Measurements from ENCODE around the gene AREL1. TPM values are rescaled to one million over a fixed set of nuclear protein-coding genes. Genes with fewer than 3 reads are reported as not detected.

AREL1 gene
- total RNA-seq, 1 experiment from 2014 or later: 44.7 TPM

DNA sequence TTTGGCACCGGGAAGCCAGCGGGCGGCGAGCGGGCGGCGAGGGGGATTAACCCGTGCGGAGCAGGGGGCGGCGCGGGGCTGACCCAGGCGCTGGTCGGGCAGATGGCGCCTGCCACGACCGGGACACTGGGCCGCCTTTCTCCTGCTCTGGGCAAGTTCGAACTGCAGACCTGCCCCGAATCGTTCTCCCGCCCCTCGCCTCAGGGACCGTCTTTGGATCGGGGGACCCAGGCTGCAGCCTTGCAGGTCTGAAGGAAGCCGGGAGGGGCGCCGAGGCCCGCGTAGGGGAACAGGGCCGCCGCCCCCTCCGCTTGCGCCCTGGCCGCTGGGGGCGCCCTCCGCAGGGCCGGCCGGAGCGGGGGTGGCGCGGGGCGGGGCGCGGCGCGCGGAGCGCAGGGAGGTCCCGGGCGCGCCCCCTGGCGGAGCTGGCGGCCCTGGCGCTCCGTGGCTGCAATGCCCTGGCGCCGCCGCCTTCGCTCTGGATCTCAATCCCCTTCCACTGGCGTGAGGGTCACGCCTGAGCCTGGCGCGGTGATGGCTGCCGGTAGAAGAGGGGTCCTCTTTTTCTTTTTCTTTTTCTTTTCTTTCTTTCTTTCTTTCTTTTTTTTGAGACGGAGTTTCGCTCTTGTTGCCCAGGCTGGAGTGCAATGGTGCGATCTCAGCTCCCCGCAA lies 100.4 kb downstream of the AREL1 start:
- H3K27ac ChIP-seq (ENCODE audit: low read length): peak overlapping the region; percentile 95
- in situ Hi-C loops (cut with HindIII; ENCODE audit: low pct_unique_long_range_greater_than_20kb, low sequenced_read_pairs) (no loop called here), intact Hi-C loops (cut with micrococcal nuclease; ENCODE audit: unreplicated experiment) (loop anchor here (10.0 kb wide), 1 partner anchor 72 kb away; no protein-coding TSS in a partner anchor)
- BruUV-seq (replicated peaks): no TSS peak
- H3K9me3 ChIP-seq (ENCODE audit: control insufficient read depth, insufficient read depth, low read depth, low read length): no peaks in the 10 kb centered on the region
- peak; percentile 34; the same call in 1 of the 2 replicates for TF ChIP-seq POLR2AphosphoS5 (IDR thresholded peaks at IDR 0.05; ENCODE audit: low read depth, low read length)
- TF ChIP-seq SIN3A (IDR thresholded peaks at IDR 0.05; ENCODE audit: borderline replicate concordance, insufficient read depth, low read depth, low read length): no peak
- TF ChIP-seq, protein P1, sequence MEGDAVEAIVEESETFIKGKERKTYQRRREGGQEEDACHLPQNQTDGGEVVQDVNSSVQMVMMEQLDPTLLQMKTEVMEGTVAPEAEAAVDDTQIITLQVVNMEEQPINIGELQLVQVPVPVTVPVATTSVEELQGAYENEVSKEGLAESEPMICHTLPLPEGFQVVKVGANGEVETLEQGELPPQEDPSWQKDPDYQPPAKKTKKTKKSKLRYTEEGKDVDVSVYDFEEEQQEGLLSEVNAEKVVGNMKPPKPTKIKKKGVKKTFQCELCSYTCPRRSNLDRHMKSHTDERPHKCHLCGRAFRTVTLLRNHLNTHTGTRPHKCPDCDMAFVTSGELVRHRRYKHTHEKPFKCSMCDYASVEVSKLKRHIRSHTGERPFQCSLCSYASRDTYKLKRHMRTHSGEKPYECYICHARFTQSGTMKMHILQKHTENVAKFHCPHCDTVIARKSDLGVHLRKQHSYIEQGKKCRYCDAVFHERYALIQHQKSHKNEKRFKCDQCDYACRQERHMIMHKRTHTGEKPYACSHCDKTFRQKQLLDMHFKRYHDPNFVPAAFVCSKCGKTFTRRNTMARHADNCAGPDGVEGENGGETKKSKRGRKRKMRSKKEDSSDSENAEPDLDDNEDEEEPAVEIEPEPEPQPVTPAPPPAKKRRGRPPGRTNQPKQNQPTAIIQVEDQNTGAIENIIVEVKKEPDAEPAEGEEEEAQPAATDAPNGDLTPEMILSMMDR (IDR thresholded peaks at IDR 0.05): peak; percentile 99
- H3K4me3 ChIP-seq (ENCODE audit: low read depth in 2 of 2, low read length in 2 of 2): peak overlapping the region; percentile 52 to 62
- POLR2A ChIA-PET: interaction anchor here (0.7 kb wide), 1 partner anchor 8 kb away, joined by 3 read pairs; no protein-coding TSS in a partner anchor
- CTCF ChIA-PET: interaction anchor here (0.7 to 0.8 kb wide), 2 partner anchors 28 to 40 kb away, joined by 3 to 5 read pairs; no protein-coding TSS in a partner anchor
- H3K36me3 ChIP-seq (ENCODE audit: control insufficient read depth, insufficient read depth, low read length): no peaks in the 10 kb centered on the region
- H3K4me1 ChIP-seq (ENCODE audit: control insufficient read depth, insufficient read depth, low read length): peaks cover 56% of the 10 kb centered on the region
- DNase-seq (ENCODE audit: low read depth, low spot score) (no peak), ATAC-seq (peak; percentile 75)
- no peaks in the 10 kb centered on the region for H3K27me3 ChIP-seq (ENCODE audit: control insufficient read depth, insufficient read depth, low read length)

DNA sequence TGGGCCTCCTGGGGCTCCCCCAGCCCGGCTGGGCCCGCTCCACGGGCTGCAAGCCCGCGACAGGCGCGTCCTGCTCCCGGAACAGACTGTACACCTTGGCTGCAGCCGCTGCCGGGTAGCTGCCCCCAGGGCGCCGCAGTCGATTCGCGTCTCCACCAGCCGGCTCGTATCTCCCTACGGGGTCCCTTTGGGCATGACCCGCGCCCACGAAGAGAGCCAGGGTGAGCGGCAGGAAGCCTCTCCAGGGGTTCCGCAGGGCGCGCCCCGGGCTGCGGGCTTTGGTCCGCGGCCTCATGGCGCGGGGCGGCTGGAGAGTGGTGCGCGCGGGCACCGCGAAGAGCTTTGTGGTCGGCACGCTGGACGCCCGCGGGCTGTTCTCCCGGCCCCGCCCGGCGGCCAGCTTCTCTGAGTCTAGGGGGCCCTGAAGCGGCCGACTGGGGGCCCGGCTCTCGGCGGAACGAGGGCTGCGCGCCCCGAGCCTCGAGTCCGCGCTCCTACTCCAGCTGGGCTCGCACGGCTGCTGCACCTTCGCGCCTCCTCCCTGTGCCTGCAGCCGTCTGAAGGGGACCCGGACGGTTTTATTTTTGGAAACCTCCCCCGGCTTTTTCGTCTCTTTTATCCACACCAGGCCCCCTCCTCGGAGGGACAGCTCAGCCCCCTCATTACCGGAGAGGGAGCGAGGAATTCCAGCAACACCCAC lies 101.1 kb downstream of the AREL1 start, which contains the start of gene LTBP2:
TSS of gene LTBP2 (minus strand) at position 588 of the 700 bp plus-strand sequence. CDS start at position 295, 293 bp downstream.
- intact Hi-C loops (cut with micrococcal nuclease; ENCODE audit: unreplicated experiment): loop anchor here (10.0 kb wide), 1 partner anchor 73 kb away; no protein-coding TSS in a partner anchor
- CTCF ChIA-PET: interaction anchor here (0.8 kb wide), 1 partner anchor 39 kb away, joined by 3 read pairs; no protein-coding TSS in a partner anchor

More for the DNA sequence above, 101.1 kb downstream of the AREL1 start, which contains the start of gene LTBP2:
- peak within 1 kb of the TSS; percentile 52 to 62 for H3K4me3 ChIP-seq (ENCODE audit: low read depth in 2 of 2, low read length in 2 of 2)
- H3K27me3 ChIP-seq (ENCODE audit: control insufficient read depth, insufficient read depth, low read length): no peaks in the 10 kb centered on the region
- no peaks in the 10 kb centered on the region for H3K9me3 ChIP-seq (ENCODE audit: control insufficient read depth, insufficient read depth, low read depth, low read length)
- BruUV-seq (replicated peaks): TSS peak; percentile 60
- H3K27ac ChIP-seq (ENCODE audit: low read length): peak within 1 kb of the TSS; percentile 95
- peak; percentile 9 for ATAC-seq
- TF ChIP-seq, protein P2, sequence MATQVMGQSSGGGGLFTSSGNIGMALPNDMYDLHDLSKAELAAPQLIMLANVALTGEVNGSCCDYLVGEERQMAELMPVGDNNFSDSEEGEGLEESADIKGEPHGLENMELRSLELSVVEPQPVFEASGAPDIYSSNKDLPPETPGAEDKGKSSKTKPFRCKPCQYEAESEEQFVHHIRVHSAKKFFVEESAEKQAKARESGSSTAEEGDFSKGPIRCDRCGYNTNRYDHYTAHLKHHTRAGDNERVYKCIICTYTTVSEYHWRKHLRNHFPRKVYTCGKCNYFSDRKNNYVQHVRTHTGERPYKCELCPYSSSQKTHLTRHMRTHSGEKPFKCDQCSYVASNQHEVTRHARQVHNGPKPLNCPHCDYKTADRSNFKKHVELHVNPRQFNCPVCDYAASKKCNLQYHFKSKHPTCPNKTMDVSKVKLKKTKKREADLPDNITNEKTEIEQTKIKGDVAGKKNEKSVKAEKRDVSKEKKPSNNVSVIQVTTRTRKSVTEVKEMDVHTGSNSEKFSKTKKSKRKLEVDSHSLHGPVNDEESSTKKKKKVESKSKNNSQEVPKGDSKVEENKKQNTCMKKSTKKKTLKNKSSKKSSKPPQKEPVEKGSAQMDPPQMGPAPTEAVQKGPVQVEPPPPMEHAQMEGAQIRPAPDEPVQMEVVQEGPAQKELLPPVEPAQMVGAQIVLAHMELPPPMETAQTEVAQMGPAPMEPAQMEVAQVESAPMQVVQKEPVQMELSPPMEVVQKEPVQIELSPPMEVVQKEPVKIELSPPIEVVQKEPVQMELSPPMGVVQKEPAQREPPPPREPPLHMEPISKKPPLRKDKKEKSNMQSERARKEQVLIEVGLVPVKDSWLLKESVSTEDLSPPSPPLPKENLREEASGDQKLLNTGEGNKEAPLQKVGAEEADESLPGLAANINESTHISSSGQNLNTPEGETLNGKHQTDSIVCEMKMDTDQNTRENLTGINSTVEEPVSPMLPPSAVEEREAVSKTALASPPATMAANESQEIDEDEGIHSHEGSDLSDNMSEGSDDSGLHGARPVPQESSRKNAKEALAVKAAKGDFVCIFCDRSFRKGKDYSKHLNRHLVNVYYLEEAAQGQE (IDR thresholded peaks at IDR 0.05; ENCODE audit: insufficient read depth in 1 of 2, low read depth in 2 of 2, low read length in 1 of 2): no peak
- TF ChIP-seq, protein P1 (IDR thresholded peaks at IDR 0.05): no peak
- TF ChIP-seq SIN3A (IDR thresholded peaks at IDR 0.05; ENCODE audit: borderline replicate concordance, insufficient read depth, low read depth, low read length) (no peak), POLR2AphosphoS5 (IDR thresholded peaks at IDR 0.05; ENCODE audit: low read depth, low read length) (no peak), TCF7L2 (IDR thresholded peaks at IDR 0.05; ENCODE audit: low read depth, low read length) (no peak)
- H3K4me1 ChIP-seq (ENCODE audit: control insufficient read depth, insufficient read depth, low read length): peaks cover 49% of the 10 kb centered on the region
- no peaks in the 10 kb centered on the region for H3K36me3 ChIP-seq (ENCODE audit: control insufficient read depth, insufficient read depth, low read length)
- no peak for DNase-seq (ENCODE audit: low read depth, low spot score)
- in situ Hi-C loops (cut with HindIII; ENCODE audit: low pct_unique_long_range_greater_than_20kb, low sequenced_read_pairs): no loop called here
- POLR2A ChIA-PET: interaction anchor here (0.6 to 0.7 kb wide), 2 partner anchors 8 to 29 kb away, joined by 3 to 16 read pairs; no protein-coding TSS in a partner anchor

Other genes starting within 250 kb of the AREL1 start
- gene NPC2, start 219.8 kb downstream of the AREL1 start, total RNA-seq (2021; ENCODE audit: unreplicated experiment): 141 TPM
- 26.1 TPM for gene ISCA2, start 219.3 kb downstream of the AREL1 start, total RNA-seq (2021; ENCODE audit: unreplicated experiment)
- gene LTBP2, start 100.8 kb downstream of the AREL1 start, total RNA-seq (2021; ENCODE audit: unreplicated experiment): 69.8 TPM
- gene FCF1, start 64 bp upstream of the AREL1 start, total RNA-seq (2021; ENCODE audit: unreplicated experiment): 41.5 TPM
- gene YLPM1, start 50.2 kb upstream of the AREL1 start, total RNA-seq (2021; ENCODE audit: unreplicated experiment): 38.9 TPM
- not detected for gene PROX2, start 163.1 kb upstream of the AREL1 start, total RNA-seq (2021; ENCODE audit: unreplicated experiment)
- 68.8 TPM for gene DLST, start 168.8 kb upstream of the AREL1 start, total RNA-seq (2021; ENCODE audit: unreplicated experiment)
- 14.9 TPM for gene RPS6KL1, start 210.2 kb upstream of the AREL1 start, total RNA-seq (2021; ENCODE audit: unreplicated experiment)
- gene PGF, start 242.5 kb upstream of the AREL1 start, total RNA-seq (2021; ENCODE audit: unreplicated experiment): 7.3 TPM